ENCODE data around the gene MTHFD1L.

GRCh38 chr6:151081656-151082055, 216.2 kb downstream of the MTHFD1L start:
- no peak for TF ChIP-seq POLR2AphosphoS5 (IDR thresholded peaks at IDR 0.05; ENCODE audit: low read depth, low read length)
- no peak for TF ChIP-seq SIN3A (IDR thresholded peaks at IDR 0.05; ENCODE audit: borderline replicate concordance, insufficient read depth, low read length)
- no peak for TF ChIP-seq REST (IDR thresholded peaks at IDR 0.05; ENCODE audit: insufficient read depth in 1 of 2, low read depth in 2 of 2, low read length in 2 of 2)
- no peak for TF ChIP-seq TAF1 (IDR thresholded peaks at IDR 0.05; ENCODE audit: borderline replicate concordance, insufficient read depth, low read length)
